HG03196 (cell line): ENCODE results near the gene QRICH2.
"Not testable (repeated sequence)": the region's sequence is repeated elsewhere in the genome, so short reads cannot be mapped to it uniquely, and the experiment has no call there.

Experiments used
- ATAC-seq: cut with Tn5 transposase; IDR thresholded peaks from one replicate; pipeline ENCODE4 v1.9.1; 2021; ENCODE audit not compliant: unreplicated experiment

The QRICH2 gene

GRCh38 chr17:76250141-76250540, 57.9 kb downstream of the QRICH2 start:
- ATAC-seq: no peak

GRCh38 chr17:76248013-76248782, 59.9 kb downstream of the QRICH2 start:
- no peak for ATAC-seq

GRCh38 chr17:76247304-76247703, 60.8 kb downstream of the QRICH2 start:
- ATAC-seq: no peak

- ATAC-seq: peak; percentile 89
Measured at GRCh38 chr17:76246080-76247066, 61.7 kb downstream of the QRICH2 start.

GRCh38 chr17:76244721-76245120, 63.4 kb downstream of the QRICH2 start:
- ATAC-seq: not testable (repeated sequence)

GRCh38 chr17:76243826-76244679, 64.0 kb downstream of the QRICH2 start:
- no peak for ATAC-seq

GRCh38 chr17:76241691-76242255, 66.3 kb downstream of the QRICH2 start:
- ATAC-seq: no peak

GRCh38 chr17:76241204-76241538, 66.9 kb downstream of the QRICH2 start:
- ATAC-seq: no peak

- ATAC-seq: peak; percentile 60
Measured at GRCh38 chr17:76240461-76241203, 67.4 kb downstream of the QRICH2 start, which contains the start of gene RNF157. RNF157 (minus strand) TSS chr17:76240493; CDS start chr17:76240240, 253 bp downstream.

- ATAC-seq: peak; percentile 13
Measured at GRCh38 chr17:76239538-76240274, 68.4 kb downstream of the QRICH2 start.

GRCh38 chr17:76238847-76239537, 69.1 kb downstream of the QRICH2 start:
- ATAC-seq: no peak

- no peak for ATAC-seq
Measured at GRCh38 chr17:76237859-76238313, 70.2 kb downstream of the QRICH2 start.

- no peak for ATAC-seq
Measured at GRCh38 chr17:76236603-76237002, 71.5 kb downstream of the QRICH2 start.

- no peak for ATAC-seq
Measured at GRCh38 chr17:76235883-76236282, 72.2 kb downstream of the QRICH2 start.

- no peak for ATAC-seq
Measured at GRCh38 chr17:76234354-76234679, 73.8 kb downstream of the QRICH2 start.

- ATAC-seq: no peak
Measured at GRCh38 chr17:76233588-76234353, 74.3 kb downstream of the QRICH2 start.

GRCh38 chr17:76232342-76232741, 75.7 kb downstream of the QRICH2 start:
- ATAC-seq: no peak

GRCh38 chr17:76226749-76227148, 81.3 kb downstream of the QRICH2 start:
- not testable (repeated sequence) for ATAC-seq
